Stimulated activated CD4-positive, alpha-beta T cell treated with anti-CD3 and anti-CD28 coated beads, Interleukin-2, amount 100 ng/mL, for 48 hours (primary cell): ENCODE results near the gene CNRIP1.

Experiments used
- DNase-seq, 2 donors: peaks; one replicate each; pipeline ENCODE4 v3.0.0-alpha.2; 2020

Gene CNRIP1

DNA sequence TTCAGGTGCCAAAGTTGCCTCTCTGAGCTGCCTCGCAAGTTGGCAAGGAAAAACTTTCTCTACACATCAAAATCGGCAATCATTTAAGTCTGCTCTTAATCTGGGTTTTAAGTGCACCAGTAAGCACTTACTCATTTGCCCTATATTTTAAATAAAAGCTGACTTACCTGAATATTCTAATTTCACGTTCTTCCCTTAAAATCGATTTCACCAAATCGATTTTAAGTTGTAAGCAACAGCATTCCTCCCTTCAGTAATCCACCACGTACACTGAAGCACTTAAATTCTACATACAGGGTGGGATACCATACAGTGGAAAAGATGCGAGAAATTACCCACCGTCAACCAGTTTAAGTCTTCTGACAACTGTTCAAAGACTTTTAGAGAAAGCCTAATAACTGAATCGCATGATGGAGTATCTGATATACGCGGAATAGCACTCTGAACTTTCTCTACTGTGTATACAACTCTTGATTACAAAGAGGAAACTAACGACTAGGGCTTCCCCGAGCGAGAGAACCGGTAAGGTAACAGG is 69.0 kb downstream of the CNRIP1 start:
- peak in 1 of 2 donors; percentile 61 for DNase-seq

GRCh38 chr2:68250196-68250595 is 69.6 kb downstream of the CNRIP1 start:
- DNase-seq = no peak

DNA sequence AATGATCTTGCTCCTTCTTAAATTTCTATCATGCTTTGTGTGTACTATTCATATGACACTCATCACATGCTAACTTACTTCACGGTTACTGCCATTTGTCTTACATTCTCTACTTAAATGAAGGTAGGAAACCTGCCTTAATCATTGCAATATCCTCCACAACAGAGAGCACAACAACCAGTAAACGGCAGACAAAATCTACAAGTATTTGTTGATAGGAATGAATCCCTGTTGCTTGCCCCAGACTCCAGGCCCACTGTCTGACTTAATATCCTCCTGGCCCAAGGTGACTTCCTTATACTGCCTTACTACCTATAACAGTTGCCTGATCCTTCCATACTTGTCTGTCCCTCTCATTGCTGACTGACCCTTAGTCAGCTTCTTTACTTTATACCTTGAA is 70.9 kb downstream of the CNRIP1 start:
- DNase-seq = no peak

DNA sequence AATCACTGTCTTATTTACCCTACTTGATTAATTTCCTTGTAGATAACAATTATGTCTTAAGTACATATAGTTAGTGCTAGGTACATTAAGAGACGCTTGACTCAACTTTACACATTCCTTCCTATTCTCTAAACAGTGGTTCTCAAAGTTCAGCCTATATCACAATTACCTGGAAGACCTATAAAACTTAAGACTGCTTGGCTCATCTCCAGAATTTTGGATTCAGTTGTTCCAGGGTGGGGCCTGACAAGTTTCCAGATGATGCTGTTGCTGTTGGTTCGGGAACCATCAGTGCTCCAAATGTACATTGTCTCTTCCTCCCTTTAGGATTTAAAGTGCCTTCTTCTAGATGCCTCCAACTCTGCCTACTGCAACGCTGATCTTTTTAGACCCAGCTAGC is 71.4 kb downstream of the CNRIP1 start:
- DNase-seq = no peak

- DNase-seq = no peak
Observed at GRCh38 chr2:68246396-68246795, 73.4 kb downstream of the CNRIP1 start.

- DNase-seq = no peak
Observed at GRCh38 chr2:68245672-68246071, 74.1 kb downstream of the CNRIP1 start.

DNA sequence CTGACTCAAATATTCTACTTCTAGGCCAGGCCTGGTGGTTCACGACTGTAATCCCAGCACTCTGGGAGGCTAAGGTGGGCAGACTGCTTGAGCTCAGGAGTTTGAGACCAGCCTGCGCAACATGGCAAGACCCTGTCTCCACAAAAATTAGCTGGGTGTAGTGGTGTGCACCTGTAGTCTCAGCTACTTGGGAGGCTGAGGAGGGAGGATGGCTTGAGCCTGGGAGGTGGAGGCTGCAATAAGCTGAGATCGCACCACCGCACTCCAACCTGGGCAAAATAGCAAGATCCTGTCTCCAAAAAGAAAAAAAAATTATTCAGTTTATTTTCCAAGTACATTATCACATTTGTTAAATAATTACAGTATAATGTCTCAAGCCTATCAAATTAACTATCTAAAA is 74.7 kb downstream of the CNRIP1 start:
- DNase-seq = no peak

GRCh38 chr2:68244456-68244855 is 75.3 kb downstream of the CNRIP1 start:
- DNase-seq = no peak
